Measurements from ENCODE around the gene TMEM236. TPM values are rescaled to one million over a fixed set of nuclear protein-coding genes. Genes with fewer than 3 reads are reported as not detected.

Gene TMEM236
- total RNA-seq, 1 experiment from 2014 or later: 0.04 TPM

- peak; percentile 81 for DNase-seq
- no TSS peak for BruUV-seq (replicated peaks)
- intact Hi-C loops (cut with micrococcal nuclease): no loop called here
- H3K9me2 ChIP-seq (replicated peaks; ENCODE audit: low read length): no peaks in the 10 kb centered on the region
- no peak overlapping the region for H3K4me3 ChIP-seq (ENCODE audit: low read length)
- H2AFZ ChIP-seq (ENCODE audit: low read length): no peak overlapping the region
- peaks cover 43% of the 10 kb centered on the region for H3K4me1 ChIP-seq (ENCODE audit: insufficient read depth, low read length)
- H3K36me3 ChIP-seq (ENCODE audit: low read depth, low read length): no peaks in the 10 kb centered on the region
- peak; percentile 81 for ATAC-seq
- no peaks in the 10 kb centered on the region for H3K79me2 ChIP-seq (ENCODE audit: low read length)
- no peaks in the 10 kb centered on the region for H4K20me1 ChIP-seq (ENCODE audit: low read length)
- 0 out of 2 replicates have a peak overlapping the region, but pooled peaks have one; percentile 17 for H3K27ac ChIP-seq (ENCODE audit: low read length)
- H3K9me3 ChIP-seq (ENCODE audit: low read length): no peaks in the 10 kb centered on the region
- TF ChIP-seq, protein P1, sequence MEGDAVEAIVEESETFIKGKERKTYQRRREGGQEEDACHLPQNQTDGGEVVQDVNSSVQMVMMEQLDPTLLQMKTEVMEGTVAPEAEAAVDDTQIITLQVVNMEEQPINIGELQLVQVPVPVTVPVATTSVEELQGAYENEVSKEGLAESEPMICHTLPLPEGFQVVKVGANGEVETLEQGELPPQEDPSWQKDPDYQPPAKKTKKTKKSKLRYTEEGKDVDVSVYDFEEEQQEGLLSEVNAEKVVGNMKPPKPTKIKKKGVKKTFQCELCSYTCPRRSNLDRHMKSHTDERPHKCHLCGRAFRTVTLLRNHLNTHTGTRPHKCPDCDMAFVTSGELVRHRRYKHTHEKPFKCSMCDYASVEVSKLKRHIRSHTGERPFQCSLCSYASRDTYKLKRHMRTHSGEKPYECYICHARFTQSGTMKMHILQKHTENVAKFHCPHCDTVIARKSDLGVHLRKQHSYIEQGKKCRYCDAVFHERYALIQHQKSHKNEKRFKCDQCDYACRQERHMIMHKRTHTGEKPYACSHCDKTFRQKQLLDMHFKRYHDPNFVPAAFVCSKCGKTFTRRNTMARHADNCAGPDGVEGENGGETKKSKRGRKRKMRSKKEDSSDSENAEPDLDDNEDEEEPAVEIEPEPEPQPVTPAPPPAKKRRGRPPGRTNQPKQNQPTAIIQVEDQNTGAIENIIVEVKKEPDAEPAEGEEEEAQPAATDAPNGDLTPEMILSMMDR (conservative IDR thresholded peaks at IDR 0.05; ENCODE audit: low read depth, low read length): no peak
- no peak for TF ChIP-seq EZH2 (IDR thresholded peaks at IDR 0.05; ENCODE audit: low read length, unreplicated experiment)
- TF ChIP-seq EZH2phosphoT487 (IDR thresholded peaks at IDR 0.05; ENCODE audit: borderline replicate concordance, low read length): no peak
- POLR2A ChIA-PET (ENCODE audit: unreplicated experiment): interaction anchor here (0.8 kb wide), 1 partner anchor 114 kb away, joined by 3 read pairs; no protein-coding TSS in a partner anchor
- H3K27me3 ChIP-seq (ENCODE audit: low read length): no peaks in the 10 kb centered on the region
- CTCF ChIA-PET: interaction anchor here (0.6 kb wide), 1 partner anchor 62 kb away, joined by 3 read pairs; no protein-coding TSS in a partner anchor
- H3K4me2 ChIP-seq (ENCODE audit: low read length): peak overlapping the region; percentile 46
- no peak overlapping the region for H3K9ac ChIP-seq (ENCODE audit: low read length)
- no peaks in the 10 kb centered on the region for H3F3A ChIP-seq (ENCODE audit: low read length, unreplicated experiment)
These were observed 35.3 kb downstream of the TMEM236 start for GRCh38 chr10:17787087-17787961.

- H4K20me1 ChIP-seq (ENCODE audit: low read length): no peaks in the 10 kb centered on the region
- no peak overlapping the region for H3K4me2 ChIP-seq (ENCODE audit: low read length)
- CTCF ChIA-PET: no interaction called here
- no peaks in the 10 kb centered on the region for H3K36me3 ChIP-seq (ENCODE audit: low read depth, low read length)
- BruUV-seq (replicated peaks): no TSS peak
- no peak overlapping the region for H3K9ac ChIP-seq (ENCODE audit: low read length)
- H3K27me3 ChIP-seq (ENCODE audit: low read length): no peaks in the 10 kb centered on the region
- intact Hi-C loops (cut with micrococcal nuclease): no loop called here
- no peaks in the 10 kb centered on the region for H3K79me2 ChIP-seq (ENCODE audit: low read length)
- no peaks in the 10 kb centered on the region for H3K9me3 ChIP-seq (ENCODE audit: low read length)
- H3K27ac ChIP-seq (ENCODE audit: low read length): no peak overlapping the region
- H2AFZ ChIP-seq (ENCODE audit: low read length): no peak overlapping the region
- H3K9me2 ChIP-seq (replicated peaks; ENCODE audit: low read length): no peaks in the 10 kb centered on the region
- POLR2A ChIA-PET (ENCODE audit: unreplicated experiment): no interaction called here
- ATAC-seq: no peak
- TF ChIP-seq, protein P1 (conservative IDR thresholded peaks at IDR 0.05; ENCODE audit: low read depth, low read length): no peak
- no peak for TF ChIP-seq EZH2 (IDR thresholded peaks at IDR 0.05; ENCODE audit: low read length, unreplicated experiment)
- DNase-seq: no peak
- no peaks in the 10 kb centered on the region for H3F3A ChIP-seq (ENCODE audit: low read length, unreplicated experiment)
- H3K4me1 ChIP-seq (ENCODE audit: insufficient read depth, low read length): peaks cover 30% of the 10 kb centered on the region
- no peak overlapping the region for H3K4me3 ChIP-seq (ENCODE audit: low read length)
These were observed 36.6 kb downstream of the TMEM236 start for GRCh38 chr10:17788646-17789045.

DNA sequence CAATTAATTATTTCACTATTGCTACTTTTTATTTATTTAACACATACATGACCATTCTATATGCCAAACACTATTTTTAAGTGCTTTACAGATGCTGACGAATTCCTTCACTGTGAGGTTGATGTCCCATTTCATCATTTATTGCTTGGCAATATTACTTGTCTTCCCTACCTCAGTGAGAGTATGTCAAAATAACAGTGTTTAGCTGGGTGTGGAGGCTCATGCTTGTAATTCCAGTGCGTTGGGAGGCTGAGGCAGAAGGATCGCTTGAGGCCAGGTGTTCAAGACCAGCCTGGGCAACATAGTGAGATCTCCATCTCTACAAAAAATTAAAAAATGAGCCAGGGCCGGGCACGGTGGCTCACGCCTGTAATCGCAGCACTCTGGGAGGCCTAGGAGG, 37.4 kb downstream of the TMEM236 start:
- H3K27ac ChIP-seq (ENCODE audit: low read length): no peak overlapping the region
- DNase-seq (no peak), ATAC-seq (no peak)
- H3K79me2 ChIP-seq (ENCODE audit: low read length): no peaks in the 10 kb centered on the region
- no peak overlapping the region for H3K9ac ChIP-seq (ENCODE audit: low read length)
- intact Hi-C loops (cut with micrococcal nuclease): no loop called here
- CTCF ChIA-PET: no interaction called here
- H3K4me1 ChIP-seq (ENCODE audit: insufficient read depth, low read length): peaks cover 23% of the 10 kb centered on the region
- BruUV-seq (replicated peaks): no TSS peak
- no peaks in the 10 kb centered on the region for H4K20me1 ChIP-seq (ENCODE audit: low read length)
- no peaks in the 10 kb centered on the region for H3F3A ChIP-seq (ENCODE audit: low read length, unreplicated experiment)
- POLR2A ChIA-PET (ENCODE audit: unreplicated experiment): no interaction called here
- H3K9me2 ChIP-seq (replicated peaks; ENCODE audit: low read length): no peaks in the 10 kb centered on the region
- H3K36me3 ChIP-seq (ENCODE audit: low read depth, low read length): no peaks in the 10 kb centered on the region
- no peak overlapping the region for H2AFZ ChIP-seq (ENCODE audit: low read length)
- H3K9me3 ChIP-seq (ENCODE audit: low read length): no peaks in the 10 kb centered on the region
- no peaks in the 10 kb centered on the region for H3K27me3 ChIP-seq (ENCODE audit: low read length)
- no peak overlapping the region for H3K4me3 ChIP-seq (ENCODE audit: low read length)
- H3K4me2 ChIP-seq (ENCODE audit: low read length): no peak overlapping the region
- TF ChIP-seq EZH2phosphoT487 (IDR thresholded peaks at IDR 0.05; ENCODE audit: borderline replicate concordance, low read length) (no peak), EZH2 (IDR thresholded peaks at IDR 0.05; ENCODE audit: low read length, unreplicated experiment) (no peak)
- TF ChIP-seq, protein P1 (conservative IDR thresholded peaks at IDR 0.05; ENCODE audit: low read depth, low read length): no peak
